ENCODE measurements around the gene SLC7A8.

The SLC7A8 gene

DNA sequence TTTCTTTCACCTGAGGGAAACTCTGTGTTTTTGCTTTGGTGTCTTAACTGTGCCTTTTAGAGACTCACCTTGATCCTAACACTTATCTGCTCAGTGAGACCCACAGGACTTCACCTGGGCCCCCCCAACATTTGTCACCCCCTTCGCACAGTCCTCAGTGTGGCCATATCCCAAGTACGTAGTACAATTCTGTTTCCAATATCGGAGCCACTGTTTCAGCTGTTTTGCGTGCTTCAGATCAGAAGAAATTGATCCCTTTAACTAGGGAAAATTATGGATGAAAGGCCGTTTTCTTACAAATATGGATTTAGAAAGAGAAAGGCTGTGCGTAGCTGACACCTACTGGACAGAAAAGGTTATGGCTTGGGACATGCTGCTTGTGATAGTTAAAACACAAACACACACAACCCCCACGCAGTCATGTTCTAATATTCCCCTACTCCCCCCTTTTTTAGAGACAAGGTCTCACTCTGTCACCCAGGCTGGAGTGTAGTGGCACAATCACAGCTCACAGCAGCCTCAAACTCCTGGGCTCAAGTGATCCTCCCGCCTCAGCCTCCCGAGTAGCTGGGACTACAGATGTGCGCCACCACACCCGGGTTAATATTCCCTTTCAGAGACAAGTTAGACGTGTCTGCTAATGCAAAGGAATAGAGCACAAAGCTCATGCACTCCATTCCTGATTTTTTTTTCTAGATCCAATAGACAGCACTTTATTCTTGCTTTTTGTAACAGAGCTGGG is 3.6 kb upstream of the SLC7A8 start:
- peak; percentile 55 for DNase-seq
- in situ Hi-C loops (cut with HindIII; ENCODE audit: low pct_ligation_motif_present, low pct_unique_long_range_greater_than_20kb, low sequenced_read_pairs) = no loop called here

DNA sequence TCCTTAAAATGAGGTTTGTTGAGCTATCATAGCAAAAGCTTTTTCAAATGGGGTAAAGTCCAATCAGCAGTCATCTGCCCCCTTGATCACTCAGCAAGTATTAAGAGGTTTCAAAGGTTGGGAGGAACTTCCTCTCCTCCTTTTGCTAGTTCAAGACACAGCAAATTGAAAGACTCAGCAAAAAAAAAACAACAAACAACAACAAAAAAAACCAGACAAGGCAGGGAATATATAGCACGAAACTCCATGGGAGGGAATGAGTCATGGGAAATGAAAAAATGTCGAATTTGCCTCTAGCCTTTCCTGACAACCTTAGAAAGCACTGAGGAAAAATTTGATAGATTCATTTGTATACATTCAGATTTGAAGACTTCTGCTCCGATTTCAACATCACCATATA is 1.6 kb upstream of the SLC7A8 start:
- in situ Hi-C loops (cut with HindIII; ENCODE audit: low pct_ligation_motif_present, low pct_unique_long_range_greater_than_20kb, low sequenced_read_pairs) = no loop called here
- no peak for DNase-seq

DNA sequence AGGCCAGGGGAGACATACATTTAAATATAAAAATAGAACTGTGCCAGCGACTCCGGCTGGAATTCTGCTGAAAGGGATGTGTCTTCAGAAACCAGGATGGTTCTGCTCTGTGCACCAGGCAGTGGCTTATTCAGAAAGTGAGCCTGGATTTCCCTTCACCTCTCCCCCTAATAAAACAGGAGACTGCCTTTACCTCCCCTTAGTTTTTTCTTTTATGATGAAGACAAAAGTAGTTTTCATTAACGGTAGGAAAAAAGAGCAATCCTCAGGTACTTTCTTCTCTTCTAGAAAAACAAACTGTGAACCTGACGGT is 346 bp downstream of the SLC7A8 start:
- DNase-seq = no peak
- in situ Hi-C loops (cut with HindIII; ENCODE audit: low pct_ligation_motif_present, low pct_unique_long_range_greater_than_20kb, low sequenced_read_pairs) = no loop called here

DNA sequence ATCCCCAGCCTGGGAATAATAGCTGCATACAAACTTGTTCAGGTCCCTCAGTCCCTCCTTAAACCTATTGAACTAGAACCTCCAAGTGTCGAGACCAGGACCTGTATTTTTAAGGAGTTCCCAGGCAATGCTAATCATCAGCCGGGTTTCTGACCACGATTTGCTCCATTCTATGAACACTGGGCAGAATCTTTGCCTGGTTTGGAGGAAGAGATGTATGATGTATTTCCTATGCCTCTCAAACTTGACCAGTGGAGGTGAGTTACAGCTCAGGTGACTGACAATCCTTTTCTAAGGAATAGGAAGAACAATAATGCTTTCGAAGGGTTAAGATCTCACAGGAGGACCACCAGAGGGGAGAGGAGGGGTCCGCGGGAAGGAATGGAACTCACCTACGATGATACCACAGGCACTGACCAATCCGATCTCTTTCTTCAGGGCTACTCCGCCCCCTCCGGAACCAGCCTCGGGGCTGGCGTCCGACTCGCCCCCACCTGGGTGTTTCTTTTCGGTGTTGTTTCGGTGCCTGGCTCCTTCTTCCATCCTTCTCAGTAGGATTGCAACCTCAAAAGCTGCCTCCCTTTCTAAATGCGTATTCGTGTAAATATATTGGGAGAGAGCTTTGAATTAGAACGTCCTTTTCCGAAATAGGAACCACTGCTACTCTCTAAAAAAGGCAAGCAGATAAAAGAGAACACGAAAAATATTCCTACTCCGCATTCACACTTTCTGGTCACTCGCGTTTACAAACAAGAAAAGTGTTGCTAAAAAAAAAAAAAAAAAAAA is 895 bp downstream of the SLC7A8 start:
- in situ Hi-C loops (cut with HindIII; ENCODE audit: low pct_ligation_motif_present, low pct_unique_long_range_greater_than_20kb, low sequenced_read_pairs) = no loop called here
- peak; percentile 10 for DNase-seq

DNA sequence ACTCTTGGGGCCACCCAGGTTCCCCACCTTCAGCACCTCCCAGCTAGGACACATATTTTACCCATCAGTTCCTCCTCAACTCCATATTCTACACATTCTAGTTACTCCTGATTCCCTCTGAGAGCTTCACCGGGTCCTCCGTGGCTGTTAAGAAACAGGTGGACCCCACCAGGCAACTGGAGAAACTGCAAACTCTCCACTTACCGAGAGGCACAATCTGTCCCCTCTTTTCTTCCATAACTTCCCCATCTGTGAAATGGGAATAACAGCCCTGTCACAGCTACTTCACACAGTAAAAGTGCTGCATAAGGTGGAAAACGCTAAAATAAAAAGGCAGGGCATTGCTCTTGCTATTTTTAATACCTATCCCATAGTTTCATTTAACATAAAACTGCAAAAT is 1.5 kb downstream of the SLC7A8 start:
- in situ Hi-C loops (cut with HindIII; ENCODE audit: low pct_ligation_motif_present, low pct_unique_long_range_greater_than_20kb, low sequenced_read_pairs) = no loop called here
- DNase-seq = no peak

DNA sequence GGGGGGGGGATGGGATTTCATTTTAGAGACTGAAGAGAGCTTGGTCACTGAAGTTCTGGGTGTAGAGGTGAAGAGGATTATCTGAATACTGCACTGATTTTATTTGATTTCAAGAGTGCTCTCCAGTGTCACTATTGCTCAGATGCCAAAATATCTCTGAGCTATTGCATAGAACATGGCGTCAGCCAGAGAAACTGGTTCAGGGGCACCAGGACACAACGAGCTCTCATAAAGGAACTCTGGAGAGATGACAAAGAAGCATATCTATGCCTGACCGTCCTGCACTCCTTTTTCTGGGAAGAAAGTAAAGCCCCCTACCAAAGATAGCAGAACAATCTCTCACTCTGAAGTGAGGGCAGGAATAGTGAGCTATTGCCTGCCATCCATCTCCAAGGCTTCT is 2.0 kb downstream of the SLC7A8 start:
- DNase-seq = no peak
- in situ Hi-C loops (cut with HindIII; ENCODE audit: low pct_ligation_motif_present, low pct_unique_long_range_greater_than_20kb, low sequenced_read_pairs) = no loop called here

DNA sequence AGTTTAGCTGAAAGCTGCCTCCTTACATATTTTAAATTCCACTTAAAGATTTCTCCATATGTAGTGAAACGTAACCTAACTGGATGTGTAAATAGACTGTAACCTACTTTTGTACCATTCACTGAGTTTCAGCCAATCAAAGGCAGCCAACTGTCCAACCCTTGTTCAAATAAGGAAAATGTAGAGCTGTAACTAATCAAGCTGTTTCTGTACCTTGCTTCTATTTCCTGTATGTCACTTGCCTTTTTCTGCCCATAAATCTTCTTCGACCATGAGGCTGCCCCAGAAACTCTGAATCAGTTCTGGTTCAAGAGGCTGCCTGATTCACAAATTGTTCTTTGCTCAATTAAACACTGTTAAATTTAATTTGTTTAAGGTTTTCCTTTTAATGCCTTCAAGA is 6.3 kb downstream of the SLC7A8 start:
- DNase-seq = no peak
- in situ Hi-C loops (cut with HindIII; ENCODE audit: low pct_ligation_motif_present, low pct_unique_long_range_greater_than_20kb, low sequenced_read_pairs) = no loop called here

DNA sequence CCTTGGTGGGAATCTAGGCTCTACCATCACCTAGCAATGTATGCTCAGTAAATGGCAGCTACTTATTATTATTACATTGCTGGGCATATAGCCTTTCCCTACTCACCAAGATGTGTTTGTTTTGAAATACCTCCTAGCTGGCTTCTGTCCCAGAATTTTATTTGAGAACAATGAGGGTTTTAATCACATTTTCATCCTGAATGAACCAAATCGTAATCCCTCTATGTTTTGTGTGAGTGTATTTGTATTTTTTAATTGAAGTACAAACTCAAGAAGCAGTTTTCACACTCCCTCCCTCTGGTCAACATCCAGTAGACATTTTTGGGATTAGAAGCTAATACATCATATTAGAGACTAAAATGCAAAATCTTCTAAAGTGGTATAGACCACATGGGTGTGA is 7.6 kb downstream of the SLC7A8 start:
- no peak for DNase-seq
- in situ Hi-C loops (cut with HindIII; ENCODE audit: low pct_ligation_motif_present, low pct_unique_long_range_greater_than_20kb, low sequenced_read_pairs) = no loop called here

DNA sequence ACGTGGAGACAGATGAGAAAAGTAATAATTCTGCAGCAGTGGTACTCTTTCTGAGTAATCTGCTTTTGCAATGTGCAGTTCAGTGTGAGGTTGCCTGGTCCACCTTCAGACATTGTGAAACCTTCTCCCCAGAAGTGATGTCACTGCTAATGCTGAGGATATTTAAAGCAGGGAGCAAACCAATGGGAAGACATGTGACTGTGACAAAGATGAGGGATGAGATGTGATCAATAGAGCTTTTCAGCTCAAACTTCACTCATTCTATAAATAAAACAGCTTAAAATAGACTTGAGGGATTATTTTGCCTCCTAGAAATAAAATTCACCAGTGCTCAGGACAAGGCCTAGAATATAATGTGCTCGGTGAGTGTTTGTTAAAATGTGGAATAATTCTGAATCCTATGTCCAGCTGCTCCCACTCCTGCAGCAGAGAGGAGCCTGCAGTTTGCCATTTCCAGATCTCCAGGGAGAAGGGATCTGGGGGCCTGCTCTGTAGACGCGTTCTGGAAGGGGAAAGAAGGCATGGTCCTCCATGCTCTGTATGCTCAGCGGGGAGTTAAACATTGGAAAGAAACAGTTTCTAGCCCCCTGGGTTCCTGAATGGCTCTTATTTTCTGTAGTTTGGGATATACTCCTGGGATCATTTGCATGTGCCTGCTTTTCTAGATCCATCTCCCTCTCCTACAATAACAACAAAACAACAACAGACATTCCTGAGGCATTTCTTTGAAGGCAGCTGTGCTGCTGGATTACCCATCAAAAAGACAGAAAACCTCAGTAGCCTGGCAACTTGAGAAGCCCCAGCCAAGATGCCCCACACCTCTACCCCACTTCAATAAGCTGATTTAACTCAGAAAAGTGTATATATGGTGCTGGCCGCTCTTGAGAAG is 8.9 kb downstream of the SLC7A8 start:
- DNase-seq = no peak
- in situ Hi-C loops (cut with HindIII; ENCODE audit: low pct_ligation_motif_present, low pct_unique_long_range_greater_than_20kb, low sequenced_read_pairs) = no loop called here

DNA sequence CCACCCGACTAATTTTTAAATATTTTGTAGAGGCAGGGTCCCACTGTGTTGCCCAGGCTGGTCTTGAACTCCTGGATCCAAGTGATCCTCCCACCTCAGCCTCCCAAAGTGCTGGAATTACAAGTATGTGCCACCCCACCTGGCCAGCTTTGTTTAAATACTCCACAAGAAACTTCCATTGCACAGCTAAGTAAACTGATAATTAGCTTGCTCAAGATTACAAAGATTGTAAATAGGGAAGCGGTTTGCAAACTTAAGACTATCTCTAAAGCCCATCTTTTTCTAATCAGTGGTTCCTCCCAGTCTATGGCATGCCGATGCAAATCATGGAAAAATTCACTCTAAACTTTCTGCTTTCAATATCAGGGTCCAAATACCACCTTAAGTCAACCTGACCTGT is 9.7 kb downstream of the SLC7A8 start:
- in situ Hi-C loops (cut with HindIII; ENCODE audit: low pct_ligation_motif_present, low pct_unique_long_range_greater_than_20kb, low sequenced_read_pairs) = no loop called here
- DNase-seq = no peak

DNA sequence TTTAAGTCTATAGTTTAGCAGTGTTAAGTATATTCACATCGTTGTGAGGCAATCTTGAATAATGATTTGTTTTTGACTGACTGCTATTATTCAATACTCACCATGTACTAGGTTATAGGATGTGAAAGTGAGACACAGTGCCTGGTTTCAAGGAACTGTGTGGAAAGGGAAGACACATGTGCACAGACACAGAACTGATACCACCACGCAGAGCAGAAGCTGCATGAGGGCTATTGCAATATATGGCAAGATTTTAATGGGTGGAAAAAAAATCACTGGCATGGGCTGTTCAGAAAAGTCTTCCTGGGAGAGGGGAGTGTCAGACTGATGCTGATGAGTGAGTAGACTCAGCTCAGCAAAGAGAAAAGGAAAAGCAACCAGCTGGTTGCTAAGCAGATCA is 10.4 kb downstream of the SLC7A8 start:
- in situ Hi-C loops (cut with HindIII; ENCODE audit: low pct_ligation_motif_present, low pct_unique_long_range_greater_than_20kb, low sequenced_read_pairs) = no loop called here
- no peak for DNase-seq

DNA sequence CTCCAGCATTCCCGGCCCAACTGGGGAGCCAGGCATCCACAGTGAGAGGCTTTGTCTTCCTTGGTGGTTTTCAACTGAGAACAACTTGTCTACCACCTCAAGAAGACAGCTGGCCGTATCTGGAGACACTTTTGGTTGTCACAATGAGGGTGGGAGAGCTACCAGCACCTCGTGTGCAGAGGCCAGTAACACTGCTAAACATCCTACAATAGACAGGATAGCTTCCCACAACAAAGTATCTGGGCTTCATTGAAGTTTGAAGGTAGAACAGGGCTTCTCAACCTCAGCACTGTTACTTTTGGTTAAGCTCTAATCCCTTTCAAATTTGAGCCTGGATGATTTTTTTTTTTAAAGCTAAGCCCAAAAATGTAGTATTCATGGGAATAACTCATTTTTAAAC is 10.9 kb downstream of the SLC7A8 start:
- no peak for DNase-seq
- in situ Hi-C loops (cut with HindIII; ENCODE audit: low pct_ligation_motif_present, low pct_unique_long_range_greater_than_20kb, low sequenced_read_pairs) = no loop called here

DNA sequence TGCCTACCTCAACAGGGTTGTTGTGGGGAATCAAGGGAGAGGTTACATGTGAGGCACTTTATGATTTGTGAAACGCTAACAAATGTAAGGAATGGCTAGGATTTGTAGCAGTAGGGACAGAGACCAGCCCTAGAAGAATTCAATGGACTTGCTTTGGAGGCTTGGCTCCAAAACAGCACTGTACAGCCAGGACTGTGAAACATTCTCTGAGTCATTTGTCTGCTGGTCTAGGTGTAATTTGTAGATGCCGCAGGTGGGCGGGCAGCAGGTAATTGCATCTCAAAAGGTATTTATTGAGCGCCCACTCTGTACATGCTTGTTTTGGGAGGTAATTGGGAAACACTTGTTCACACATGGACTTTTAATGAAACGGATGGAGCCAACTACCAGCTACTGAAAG is 11.4 kb downstream of the SLC7A8 start:
- DNase-seq = no peak
- in situ Hi-C loops (cut with HindIII; ENCODE audit: low pct_ligation_motif_present, low pct_unique_long_range_greater_than_20kb, low sequenced_read_pairs) = no loop called here

DNA sequence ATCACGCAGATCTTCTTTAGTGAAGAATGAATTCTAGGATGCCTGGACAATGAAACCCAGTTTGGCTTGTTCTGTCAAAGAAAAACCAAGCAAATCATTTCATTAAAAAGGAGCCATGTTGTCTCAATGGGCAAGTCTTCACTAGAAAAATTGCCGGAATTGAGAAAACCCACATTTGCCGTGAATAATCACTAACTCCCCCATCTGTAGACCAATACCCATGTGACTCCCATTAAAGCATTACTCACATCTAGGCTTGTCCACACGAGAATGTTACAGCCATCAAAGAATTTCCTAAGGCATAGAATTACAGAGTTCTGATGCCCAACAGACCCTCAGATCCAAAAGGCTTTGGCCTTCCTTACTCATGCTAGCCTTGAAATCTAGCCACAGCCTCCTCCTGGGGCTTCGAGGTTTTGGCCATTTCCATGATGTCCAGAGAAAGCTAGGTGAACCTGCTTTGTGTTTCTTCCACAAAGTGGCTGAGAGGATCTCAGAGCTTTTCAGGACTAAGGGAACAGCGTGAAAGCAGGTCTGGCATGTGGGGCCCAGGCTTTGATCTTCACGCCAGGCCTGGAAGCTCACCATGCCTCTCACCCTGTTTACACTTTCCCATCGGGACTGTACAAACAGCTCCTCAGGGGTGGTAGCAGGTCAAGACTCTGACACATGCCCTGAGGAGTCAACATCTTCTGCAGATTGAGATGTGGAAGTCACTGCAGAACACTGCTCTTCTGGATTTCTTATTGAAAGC is 12.1 kb downstream of the SLC7A8 start:
- in situ Hi-C loops (cut with HindIII; ENCODE audit: low pct_ligation_motif_present, low pct_unique_long_range_greater_than_20kb, low sequenced_read_pairs) = no loop called here
- DNase-seq = no peak

DNA sequence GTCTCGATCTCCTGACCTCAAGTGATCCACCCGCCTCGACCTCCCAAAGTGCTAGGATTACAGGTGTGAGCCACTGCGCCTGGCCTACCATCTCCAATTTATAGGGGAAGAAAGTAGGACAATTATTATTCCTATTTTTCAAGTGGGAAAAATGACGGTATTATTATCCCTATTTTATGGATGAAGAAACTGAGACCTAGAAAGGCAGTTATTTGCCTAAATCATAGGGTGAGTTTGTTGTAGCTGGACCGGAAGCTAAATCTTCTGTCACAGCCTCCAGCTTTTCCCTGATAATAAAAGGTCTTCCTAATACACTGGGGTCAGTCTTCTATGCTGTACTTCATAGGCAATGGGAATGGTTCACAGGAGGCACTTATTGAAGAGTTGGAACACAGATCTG is 13.8 kb downstream of the SLC7A8 start:
- no peak for DNase-seq

DNA sequence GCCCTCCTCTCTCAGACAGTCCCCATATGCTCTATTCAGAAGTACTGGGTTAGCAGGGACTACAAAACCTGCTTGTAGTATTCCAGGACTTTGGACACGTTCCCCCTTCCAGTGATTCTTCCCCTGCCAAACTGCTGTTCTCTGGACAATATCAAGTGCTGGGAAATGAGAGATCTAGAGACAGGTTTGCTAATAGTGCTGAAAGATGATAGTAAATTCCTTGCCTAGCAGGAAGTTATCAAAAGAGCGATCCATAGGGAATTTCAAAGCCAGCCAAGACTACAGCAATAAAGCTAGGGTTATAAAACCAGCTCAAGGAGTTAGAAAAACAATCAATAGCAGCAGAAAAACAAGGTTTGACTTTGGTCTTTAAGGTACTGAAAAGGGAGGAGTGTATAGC is 15.2 kb downstream of the SLC7A8 start:
- no peak for DNase-seq
- in situ Hi-C loops (cut with HindIII; ENCODE audit: low pct_ligation_motif_present, low pct_unique_long_range_greater_than_20kb, low sequenced_read_pairs) = no loop called here

More for the DNA sequence above, 13.8 kb downstream of the SLC7A8 start:
- in situ Hi-C loops (cut with HindIII; ENCODE audit: low pct_ligation_motif_present, low pct_unique_long_range_greater_than_20kb, low sequenced_read_pairs) = no loop called here

DNA sequence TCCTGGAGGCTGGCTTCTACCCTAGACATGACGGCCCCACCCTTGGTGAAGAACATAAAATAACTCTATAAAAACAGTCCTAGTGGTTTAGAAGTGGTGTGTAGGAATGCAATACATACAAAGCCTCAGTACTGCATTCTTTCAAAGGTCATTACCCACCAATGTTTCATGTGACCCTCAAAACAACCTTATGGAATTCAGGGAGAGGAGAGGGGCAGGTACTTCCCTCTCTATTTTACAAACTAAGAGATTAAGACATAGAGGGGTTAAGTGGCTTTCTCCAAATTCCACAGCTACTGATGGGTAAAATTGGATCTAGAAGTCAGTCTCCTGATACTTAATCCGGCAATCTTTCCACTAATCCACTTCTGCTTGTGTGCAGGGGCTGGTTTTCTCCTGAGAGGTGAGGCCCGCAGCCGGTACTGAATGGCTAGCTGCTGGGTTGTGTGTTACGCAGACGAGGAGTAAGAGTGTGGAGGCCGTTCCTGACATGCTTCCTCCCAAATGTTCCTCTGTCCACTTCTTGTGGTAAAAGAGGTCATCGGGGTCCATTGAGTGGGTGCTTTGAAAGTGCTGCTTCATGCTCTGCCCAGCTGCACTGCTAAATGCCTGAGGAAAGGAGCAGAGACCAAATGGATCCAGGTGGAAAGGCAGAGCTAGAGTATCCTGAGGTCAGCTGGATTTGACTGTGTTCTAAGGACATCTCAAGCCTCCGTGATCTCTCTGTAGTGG is 16.2 kb downstream of the SLC7A8 start:
- in situ Hi-C loops (cut with HindIII; ENCODE audit: low pct_ligation_motif_present, low pct_unique_long_range_greater_than_20kb, low sequenced_read_pairs) = no loop called here
- no peak for DNase-seq

DNA sequence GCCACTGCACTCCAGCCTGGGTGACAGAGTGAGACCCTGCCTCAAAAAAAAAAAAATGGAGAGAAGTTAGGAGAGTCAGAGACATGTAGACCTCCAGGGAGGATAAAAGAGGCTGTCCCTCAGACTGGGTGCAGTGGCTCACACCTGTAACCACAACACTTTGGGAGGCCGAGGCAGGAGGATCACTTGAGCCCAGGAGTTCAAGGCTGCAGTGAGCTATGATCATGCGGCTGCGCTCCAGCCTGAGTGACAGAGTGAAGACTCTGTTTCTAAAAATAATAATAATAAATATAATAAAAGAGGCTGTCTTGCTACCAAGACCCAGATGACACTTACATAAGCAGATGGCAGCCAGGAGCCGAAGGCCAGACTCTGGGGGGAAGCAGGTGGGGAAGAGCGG is 18.5 kb downstream of the SLC7A8 start:
- in situ Hi-C loops (cut with HindIII; ENCODE audit: low pct_ligation_motif_present, low pct_unique_long_range_greater_than_20kb, low sequenced_read_pairs) = no loop called here

More for the DNA sequence above, 18.5 kb downstream of the SLC7A8 start:
- DNase-seq = no peak
